NCI-H460 (cell line): ENCODE results near the gene COL6A3. TPM values are rescaled to one million over a fixed set of nuclear protein-coding genes. Genes with fewer than 3 reads are reported as not detected.

Experiments used
- DNase-seq: peaks from one replicate; pipeline ENCODE4 v3.0.0-alpha.2; 2016; ENCODE audit warnings: low read depth; ENCODE audit errors: extremely low read depth
- polyA plus RNA-seq: library from polyadenylated mRNA; depleted of rRNA; stranded (reverse); fragments of >200 nt; gene quantifications from 2 replicates; pipeline ENCODE4 v1.2.3, GENCODE V29; 2014; cell fraction: nucleus; rRNA removed
- total RNA-seq: library from RNA; depleted of rRNA; stranded (reverse); fragments of >200 nt; shearing (Covaris generic); gene quantifications from 2 replicates; pipeline ENCODE4 v1.2.3, GENCODE V29; 2014; rRNA removed

Gene COL6A3
- 0.17 and 0.27 TPM in 2 replicates for total RNA-seq
- polyA plus RNA-seq = 0.43 and 3.7 TPM in 2 replicates

GRCh38 chr2:237413777-237414661 is at the start of gene COL6A3:
TSS of gene COL6A3 (minus strand) at chr2:237414164. CDS start at chr2:237396817, 17,347 bp downstream.
- no peak for DNase-seq

- DNase-seq = peak; percentile 46
Observed at GRCh38 chr2:237459741-237460174, 45.8 kb upstream of the COL6A3 start.

GRCh38 chr2:237459226-237459625 is 45.3 kb upstream of the COL6A3 start:
- DNase-seq = no peak

GRCh38 chr2:237458519-237458918 is 44.6 kb upstream of the COL6A3 start:
- no peak for DNase-seq

GRCh38 chr2:237457388-237457941 is 43.5 kb upstream of the COL6A3 start:
- DNase-seq = no peak

GRCh38 chr2:237456200-237456843 is 42.4 kb upstream of the COL6A3 start:
- no peak for DNase-seq

- no peak for DNase-seq
Observed at GRCh38 chr2:237455764-237456163, 41.8 kb upstream of the COL6A3 start.

- DNase-seq = no peak
Observed at GRCh38 chr2:237453671-237454070, 39.7 kb upstream of the COL6A3 start.

- DNase-seq = no peak
Observed at GRCh38 chr2:237452861-237453260, 38.9 kb upstream of the COL6A3 start.

- DNase-seq = no peak
Observed at GRCh38 chr2:237451643-237452469, 37.9 kb upstream of the COL6A3 start.

GRCh38 chr2:237450583-237450982 is 36.6 kb upstream of the COL6A3 start:
- DNase-seq = no peak

GRCh38 chr2:237450108-237450507 is 36.1 kb upstream of the COL6A3 start:
- no peak for DNase-seq

- DNase-seq = no peak
Observed at GRCh38 chr2:237449193-237449881, 35.4 kb upstream of the COL6A3 start.

- no peak for DNase-seq
Observed at GRCh38 chr2:237448626-237449025, 34.7 kb upstream of the COL6A3 start.

- no peak for DNase-seq
Observed at GRCh38 chr2:237448171-237448570, 34.2 kb upstream of the COL6A3 start.

GRCh38 chr2:237447496-237447895 is 33.5 kb upstream of the COL6A3 start:
- no peak for DNase-seq

GRCh38 chr2:237446338-237446665 is 32.3 kb upstream of the COL6A3 start:
- no peak for DNase-seq

GRCh38 chr2:237445611-237446337 is 31.8 kb upstream of the COL6A3 start:
- no peak for DNase-seq

GRCh38 chr2:237444071-237444470 is 30.1 kb upstream of the COL6A3 start:
- DNase-seq = no peak
